Endothelial cell of umbilical vein (primary cell): ENCODE measurements around the gene CTIF. TPM values are rescaled to one million over a fixed set of nuclear protein-coding genes. Genes with fewer than 3 reads are reported as not detected.

Experiments used
- BruUV-seq: library from RNA; stranded (reverse); fragments of 400-500 nt; replicated peaks from 2 replicates; lab custom pipeline; 2021; lab: Mats Ljungman, UMichigan
- CTCF ChIA-PET: fragments of 300-600, 350-600 bp; sonication (Branson Sonifier 250); formaldehyde crosslinking; loops from one replicate; lab custom pipeline; 2021; ENCODE audit warnings: antibody characterized with exemption, inconsistent platforms; lab: Charles Lee
- POLR2A ChIA-PET: fragments of 300-600, 350-600 bp; sonication (Branson Sonifier 250); formaldehyde crosslinking; loops from one replicate; lab custom pipeline; 2021; ENCODE audit warnings: antibody characterized with exemption, inconsistent platforms; lab: Charles Lee
- DNase-seq: peaks from one replicate; pipeline ENCODE4 v3.0.0-alpha.2; 2011; ENCODE audit warnings: low read depth, low spot score
- FAIRE-seq: peaks from 2 replicates; lab custom pipeline; 2011; peaks lifted over from hg19 to GRCh38; lab: Jason Lieb, UNC
- H2AFZ ChIP-seq: 2 replicates; pipeline ENCODE4 v1.6.0; 2012; ENCODE audit warnings: low read depth, low read length, control low read depth, inconsistent platforms
- H3K27ac ChIP-seq: 2 replicates; pipeline ENCODE4 v1.5.1; 2011; ENCODE audit warnings: low read depth, mild to moderate bottlenecking, control low read depth, low read length, moderate library complexity; ENCODE audit not compliant: insufficient read depth
- H3K27me3 ChIP-seq, 2 experiments: 2 replicates each; pipeline versions ENCODE4 v1.6.0 to v1.6.1; 2011; ENCODE audit warnings: low read length in 2 of 2, mixed read lengths in 1 of 2; ENCODE audit not compliant: control insufficient read depth in 2 of 2, insufficient read depth in 2 of 2
- H3K36me3 ChIP-seq, 2 experiments: 2 replicates in 1 of 2; 3 replicates in 1 of 2; pipeline ENCODE4 v1.5.1; 2011; ENCODE audit warnings: low read length in 2 of 2, mild to moderate bottlenecking in 1 of 2, moderate library complexity in 1 of 2; ENCODE audit not compliant: control insufficient read depth in 2 of 2, insufficient read depth in 2 of 2; ENCODE audit errors: extremely low read depth in 1 of 2
- H3K4me1 ChIP-seq: 3 replicates; pipeline ENCODE4 v1.5.1; 2011; ENCODE audit warnings: mild to moderate bottlenecking, low read length; ENCODE audit not compliant: control insufficient read depth, insufficient read depth; ENCODE audit errors: extremely low read depth
- H3K4me2 ChIP-seq: 2 replicates; pipeline ENCODE4 v1.6.1; 2011; ENCODE audit warnings: low read length, control low read depth, mixed read lengths; ENCODE audit not compliant: insufficient read depth
- H3K4me3 ChIP-seq, 3 experiments: fragments of 200-600 bp in 1 of 3; sonication (generic), shearing (Covaris generic) in 1 of 3; replicated peaks in 1 of 3; 2 replicates each; pipeline ENCODE4 v1.5.1; 2011 to 2016; ENCODE audit warnings: control low read depth in 3 of 3, low read length in 3 of 3, mild to moderate bottlenecking in 2 of 3, inconsistent platforms in 1 of 3, low read depth in 1 of 3, moderate library complexity in 1 of 3; ENCODE audit not compliant: insufficient read depth in 1 of 3
- H3K79me2 ChIP-seq: 2 replicates; pipeline ENCODE4 v1.6.0; 2012; ENCODE audit warnings: low read length, inconsistent platforms; ENCODE audit not compliant: control insufficient read depth, insufficient read depth
- H3K9ac ChIP-seq: replicated peaks from 2 replicates; pipeline ENCODE3; 2011; ENCODE audit warnings: low read length, control low read depth; ENCODE audit not compliant: insufficient read depth; ENCODE audit errors: extremely low read depth
- H3K9me1 ChIP-seq: replicated peaks from 3 replicates; pipeline ENCODE4 v1.6.0; 2011; ENCODE audit warnings: mild to moderate bottlenecking, low read length; ENCODE audit not compliant: control insufficient read depth, insufficient read depth; ENCODE audit errors: extremely low read depth
- H3K9me3 ChIP-seq: replicated peaks from 2 replicates; pipeline ENCODE4 v1.5.1; 2012; ENCODE audit warnings: low read length, inconsistent platforms; ENCODE audit not compliant: control insufficient read depth, insufficient read depth
- H4K20me1 ChIP-seq: replicated peaks from 2 replicates; pipeline ENCODE3; 2011; ENCODE audit warnings: mild to moderate bottlenecking, low read length; ENCODE audit not compliant: control insufficient read depth, insufficient read depth; ENCODE audit errors: extremely low read depth
- CTCF ChIP-seq, 2 donors: IDR thresholded peaks; 1 replicate in 1 of 2; 2 replicates in 1 of 2; pipeline ENCODE4 v1.5.1; 2011; ENCODE audit warnings: low read length in 2 of 2, mild to moderate bottlenecking in 2 of 2, moderate library complexity in 2 of 2, control low read depth in 1 of 2, inconsistent platforms in 1 of 2, low read depth in 1 of 2; ENCODE audit not compliant: insufficient read depth in 1 of 2; ENCODE audit errors: extremely low read depth in 1 of 2
- EZH2 ChIP-seq: IDR thresholded peaks from 2 replicates; pipeline ENCODE4 v1.6.1; 2012; ENCODE audit warnings: borderline replicate concordance, low read depth, mild to moderate bottlenecking, moderate library complexity, low read length, inconsistent platforms; ENCODE audit not compliant: severe bottlenecking
- FOS ChIP-seq: IDR thresholded peaks from 2 replicates; pipeline ENCODE4 v1.6.1; 2011; ENCODE audit warnings: mild to moderate bottlenecking, low read length, moderate library complexity, borderline replicate concordance; ENCODE audit not compliant: insufficient read depth
- GATA2 ChIP-seq: IDR thresholded peaks from 2 replicates; pipeline ENCODE4 v1.7.0; 2011; ENCODE audit warnings: low read depth, mild to moderate bottlenecking, moderate library complexity, mixed read lengths, low read length; ENCODE audit not compliant: insufficient read length, insufficient read depth
- JUN ChIP-seq: IDR thresholded peaks from 2 replicates; pipeline ENCODE4 v1.6.1; 2011; ENCODE audit warnings: borderline replicate concordance, low read depth; ENCODE audit not compliant: insufficient read length, insufficient read depth
- MAX ChIP-seq: IDR thresholded peaks from 2 replicates; pipeline ENCODE4 v1.6.1; 2011; ENCODE audit not compliant: insufficient read depth, insufficient read length
- MYC ChIP-seq: IDR thresholded peaks from one replicate; pipeline ENCODE4 v1.6.1; 2011; ENCODE audit warnings: mild to moderate bottlenecking, low read depth, low read length
- POLR2A ChIP-seq: IDR thresholded peaks from 2 replicates; pipeline ENCODE4 v1.6.1; 2012; ENCODE audit warnings: low read depth, mild to moderate bottlenecking, control low read depth, low read length
- POLR2AphosphoS5 ChIP-seq: IDR thresholded peaks from 2 replicates; pipeline ENCODE4 v1.6.1; 2012; ENCODE audit warnings: low read depth, mild to moderate bottlenecking, control low read depth, low read length, moderate library complexity; ENCODE audit not compliant: insufficient read depth
- dilution Hi-C: fragments of 300-500 bp; cut with MboI; formaldehyde crosslinking; loops from one replicate; pipeline ENCODE4 v1.15.0; 2019; ENCODE audit warnings: low sequenced_read_pairs; ENCODE audit not compliant: extremely low pct_ligation_motif_present
- intact Hi-C: fragments of 100-400 bp; cut with micrococcal nuclease; formaldehyde crosslinking; loops from one replicate; pipeline ENCODE4 v1.10.0; 2022
- polyA plus RNA-seq, 4 experiments: library from polyadenylated mRNA; depleted of rRNA in 3 of 4; stranded (reverse) in 3 of 4; unstranded in 1 of 4; fragments of >200 nt; gene quantifications; 2 replicates each; pipeline versions ENCODE4 v1.2.1 to v1.2.3, GENCODE V29; 2011 to 2012; ENCODE audit warnings: missing spikeins in 1 of 4
- total RNA-seq: library from RNA; stranded (reverse); gene quantifications from 2 replicates; pipeline ENCODE4 v1.2.3, GENCODE V29; 2021

The CTIF gene
- total and polyA plus RNA-seq, 2 donors (not counting 3 experiments of a cell fraction or from before 2014, with no cell fraction given): 20.9 to 57.7 TPM

GRCh38 chr18:48779462-48779861 lies 240.6 kb downstream of the CTIF start:
- H3K36me3 ChIP-seq: no peaks in the 10 kb centered on the region
- intact Hi-C loops: loop anchor here (5.0 kb wide), 1 partner anchor 668 kb away; no protein-coding TSS in a partner anchor
- no peak overlapping the region for H3K9ac ChIP-seq
- FAIRE-seq (no peak), DNase-seq (no peak)
- H3K27me3 ChIP-seq: no peaks in the 10 kb centered on the region
- no peak overlapping the region for H3K27ac ChIP-seq
- no peak overlapping the region for H3K4me2 ChIP-seq
- POLR2A ChIA-PET: no interaction called here
- dilution Hi-C loops: no loop called here
- H3K79me2 ChIP-seq: no peaks in the 10 kb centered on the region
- H4K20me1 ChIP-seq: no peaks in the 10 kb centered on the region
- H3K4me1 ChIP-seq: peaks cover 22% of the 10 kb centered on the region
- no peaks in the 10 kb centered on the region for H3K9me3 ChIP-seq
- no peak overlapping the region for H2AFZ ChIP-seq
- no TSS peak for BruUV-seq
- H3K9me1 ChIP-seq: no peaks in the 10 kb centered on the region
- TF ChIP-seq FOS (no peak), JUN (no peak), MAX (no peak), POLR2AphosphoS5 (no peak), MYC (no peak), CTCF (IDR thresholded peaks at IDR 0.05; ENCODE audit: extremely low read depth in 1 of 2, insufficient read depth in 1 of 2, low read depth in 1 of 2, low read length in 2 of 2) (no peak), GATA2 (no peak), EZH2 (no peak), POLR2A (no peak)
- H3K4me3 ChIP-seq: no peak overlapping the region
- CTCF ChIA-PET: interaction anchor here (1.1 to 3.8 kb wide), 3 partner anchors 40 to 459 kb away, joined by 3 to 32 read pairs (median 11); no protein-coding TSS in a partner anchor
